ENCODE results near the gene CMBL. TPM values are rescaled to one million over a fixed set of nuclear protein-coding genes. Genes with fewer than 3 reads are reported as not detected.

The CMBL gene
- polyA plus RNA-seq, 2 donors: 1.9 to 2.8 TPM

GRCh38 chr5:10233505-10233904 lies 74.2 kb downstream of the CMBL start:
- Histone ChIP-seq H3K27ac (ENCODE audit: low read depth in 2 of 2, low read length in 1 of 2) (no peak overlapping the region), H3K9me3 (ENCODE audit: control insufficient read depth in 2 of 2, insufficient read depth in 1 of 2, low read depth in 1 of 2, low read length in 1 of 2) (no peaks in the 10 kb centered on the region), H3K27me3 (ENCODE audit: control insufficient read depth in 1 of 2, insufficient read depth in 2 of 2, low read length in 2 of 2) (no peaks in the 10 kb centered on the region), H3K4me1 (ENCODE audit: control insufficient read depth in 2 of 2, insufficient read depth in 2 of 2, low read length in 1 of 2) (no peaks in the 10 kb centered on the region), H3K4me3 (ENCODE audit: low read depth in 1 of 2, low read length in 2 of 2) (no peak overlapping the region), H3K36me3 (ENCODE audit: control insufficient read depth in 2 of 2, insufficient read depth in 2 of 2, low read length in 1 of 2) (peaks cover 0 to 10% of the 10 kb centered on the region in 2 donors)
- 46 to 54% methylated on average over 7 of the region's 7 CpGs for WGBS, 2 donors

DNA sequence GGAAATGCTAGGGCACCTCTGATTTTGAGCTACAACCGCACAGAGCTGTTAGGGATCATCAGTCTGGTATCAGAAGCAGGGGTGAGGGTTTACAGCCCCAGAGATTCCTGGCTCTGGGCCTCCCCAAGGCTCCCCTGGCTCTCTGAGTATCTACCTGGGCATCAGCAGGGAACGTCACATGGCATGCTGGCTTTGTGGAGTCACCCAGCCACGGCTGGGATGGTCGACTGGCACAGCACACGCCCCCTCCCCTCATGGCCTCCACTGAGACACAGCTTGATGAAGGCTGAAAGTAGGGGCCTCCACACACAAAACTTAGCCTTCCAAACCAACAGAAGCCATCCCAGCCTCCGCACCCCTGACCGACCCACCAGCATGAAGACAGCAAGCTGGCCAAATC lies 74.7 kb downstream of the CMBL start:
- Histone ChIP-seq H3K36me3 (ENCODE audit: control insufficient read depth in 2 of 2, insufficient read depth in 2 of 2, low read length in 1 of 2) (peaks cover 0 to 10% of the 10 kb centered on the region in 2 donors), H3K27ac (ENCODE audit: low read depth in 2 of 2, low read length in 1 of 2) (no peak overlapping the region)
- WGBS, 2 donors: 81 to 83% methylated on average over 7 of the region's 7 CpGs

GRCh38 chr5:10232386-10232785 lies 75.3 kb downstream of the CMBL start:
- H3K27ac ChIP-seq (ENCODE audit: low read depth in 2 of 2, low read length in 1 of 2): no peak overlapping the region
- H3K27me3 ChIP-seq (ENCODE audit: control insufficient read depth in 1 of 2, insufficient read depth in 2 of 2, low read length in 2 of 2): no peaks in the 10 kb centered on the region
- no peaks in the 10 kb centered on the region for H3K4me1 ChIP-seq (ENCODE audit: control insufficient read depth in 2 of 2, insufficient read depth in 2 of 2, low read length in 1 of 2)
- WGBS, 2 donors: 94 to 96% methylated on average over 9 of the region's 9 CpGs
- no peaks in the 10 kb centered on the region for H3K9me3 ChIP-seq (ENCODE audit: control insufficient read depth in 2 of 2, insufficient read depth in 1 of 2, low read depth in 1 of 2, low read length in 1 of 2)
- no peak overlapping the region for H3K4me3 ChIP-seq (ENCODE audit: low read depth in 1 of 2, low read length in 2 of 2)
- H3K36me3 ChIP-seq (ENCODE audit: control insufficient read depth in 2 of 2, insufficient read depth in 2 of 2, low read length in 1 of 2): peaks cover 0 to 10% of the 10 kb centered on the region in 2 donors

More for the DNA sequence above, 74.7 kb downstream of the CMBL start:
- H3K9me3 ChIP-seq (ENCODE audit: control insufficient read depth in 2 of 2, insufficient read depth in 1 of 2, low read depth in 1 of 2, low read length in 1 of 2): no peaks in the 10 kb centered on the region
- no peak overlapping the region for H3K4me3 ChIP-seq (ENCODE audit: low read depth in 1 of 2, low read length in 2 of 2)
- no peaks in the 10 kb centered on the region for H3K27me3 ChIP-seq (ENCODE audit: control insufficient read depth in 1 of 2, insufficient read depth in 2 of 2, low read length in 2 of 2)
- H3K4me1 ChIP-seq (ENCODE audit: control insufficient read depth in 2 of 2, insufficient read depth in 2 of 2, low read length in 1 of 2): no peaks in the 10 kb centered on the region

- H3K4me3 ChIP-seq (ENCODE audit: low read depth in 1 of 2, low read length in 2 of 2): no peak overlapping the region
- peaks cover 0 to 7% of the 10 kb centered on the region in 2 donors for H3K36me3 ChIP-seq (ENCODE audit: control insufficient read depth in 2 of 2, insufficient read depth in 2 of 2, low read length in 1 of 2)
- H3K27ac ChIP-seq (ENCODE audit: low read depth in 2 of 2, low read length in 1 of 2): no peak overlapping the region
- 87 to 91% methylated on average over 11 of the region's 11 CpGs for WGBS, 2 donors
- no peaks in the 10 kb centered on the region for H3K27me3 ChIP-seq (ENCODE audit: control insufficient read depth in 1 of 2, insufficient read depth in 2 of 2, low read length in 2 of 2)
- no peaks in the 10 kb centered on the region for H3K4me1 ChIP-seq (ENCODE audit: control insufficient read depth in 2 of 2, insufficient read depth in 2 of 2, low read length in 1 of 2)
- no peaks in the 10 kb centered on the region for H3K9me3 ChIP-seq (ENCODE audit: control insufficient read depth in 2 of 2, insufficient read depth in 1 of 2, low read depth in 1 of 2, low read length in 1 of 2)
Observed at GRCh38 chr5:10229306-10230048, 78.2 kb downstream of the CMBL start.

DNA sequence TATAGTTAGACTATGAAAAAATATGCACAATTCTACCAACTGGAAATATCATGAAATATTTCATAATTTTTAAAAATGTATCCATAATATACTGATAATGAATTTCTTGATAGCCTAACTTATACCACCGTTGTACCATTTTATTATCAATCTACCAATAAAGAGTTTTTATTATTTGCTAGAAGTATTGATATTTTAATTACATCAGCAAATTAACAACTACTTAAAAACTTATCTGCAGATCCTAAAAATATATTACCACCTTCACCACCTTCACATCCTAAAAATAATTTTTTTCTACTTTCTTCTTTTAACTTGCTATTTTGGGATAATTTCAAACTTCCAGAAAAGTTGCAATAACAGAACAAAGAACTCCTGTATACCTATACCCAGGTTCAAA lies 79.4 kb downstream of the CMBL start:
- 92 to 99% methylated on average over 1 of the region's 1 CpG for WGBS, 2 donors
- H3K27me3 ChIP-seq (ENCODE audit: control insufficient read depth in 1 of 2, insufficient read depth in 2 of 2, low read length in 2 of 2): no peaks in the 10 kb centered on the region
- no peak overlapping the region for H3K27ac ChIP-seq (ENCODE audit: low read depth in 2 of 2, low read length in 1 of 2)
- H3K4me3 ChIP-seq (ENCODE audit: low read depth in 1 of 2, low read length in 2 of 2): no peak overlapping the region
- H3K4me1 ChIP-seq (ENCODE audit: control insufficient read depth in 2 of 2, insufficient read depth in 2 of 2, low read length in 1 of 2): no peaks in the 10 kb centered on the region
- peaks cover 0 to 6% of the 10 kb centered on the region in 2 donors for H3K36me3 ChIP-seq (ENCODE audit: control insufficient read depth in 2 of 2, insufficient read depth in 2 of 2, low read length in 1 of 2)
- no peaks in the 10 kb centered on the region for H3K9me3 ChIP-seq (ENCODE audit: control insufficient read depth in 2 of 2, insufficient read depth in 1 of 2, low read depth in 1 of 2, low read length in 1 of 2)

Other genes with a start within 250 kb of the CMBL start
- 1 to 10 TPM; 8.5 to 8.8 TPM for gene ATPSCKMT, start 58.0 kb downstream of the CMBL start, polyA plus RNA-seq
- gene CCT5, start 57.6 kb downstream of the CMBL start, polyA plus RNA-seq: 100 to 1,000 TPM in 1 of 2 donors, 10 to 100 TPM in 1; 81.7 to 186 TPM
- gene MARCHF6, start 45.8 kb upstream of the CMBL start, polyA plus RNA-seq: 10 to 100 TPM; 23.3 to 57.9 TPM
- gene ROPN1L, start 134.0 kb upstream of the CMBL start, polyA plus RNA-seq: under 1 TPM; 0.11 to 0.16 TPM